ENCODE results near the gene RNPEP. TPM values are rescaled to one million over a fixed set of nuclear protein-coding genes. Genes with fewer than 3 reads are reported as not detected.

The RNPEP gene
- total and polyA plus RNA-seq, 2 of the 13 experiments (the other 11 are each of a cell fraction or from before 2014, with no cell fraction given), result 20.6 to 38.4 TPM

DNA sequence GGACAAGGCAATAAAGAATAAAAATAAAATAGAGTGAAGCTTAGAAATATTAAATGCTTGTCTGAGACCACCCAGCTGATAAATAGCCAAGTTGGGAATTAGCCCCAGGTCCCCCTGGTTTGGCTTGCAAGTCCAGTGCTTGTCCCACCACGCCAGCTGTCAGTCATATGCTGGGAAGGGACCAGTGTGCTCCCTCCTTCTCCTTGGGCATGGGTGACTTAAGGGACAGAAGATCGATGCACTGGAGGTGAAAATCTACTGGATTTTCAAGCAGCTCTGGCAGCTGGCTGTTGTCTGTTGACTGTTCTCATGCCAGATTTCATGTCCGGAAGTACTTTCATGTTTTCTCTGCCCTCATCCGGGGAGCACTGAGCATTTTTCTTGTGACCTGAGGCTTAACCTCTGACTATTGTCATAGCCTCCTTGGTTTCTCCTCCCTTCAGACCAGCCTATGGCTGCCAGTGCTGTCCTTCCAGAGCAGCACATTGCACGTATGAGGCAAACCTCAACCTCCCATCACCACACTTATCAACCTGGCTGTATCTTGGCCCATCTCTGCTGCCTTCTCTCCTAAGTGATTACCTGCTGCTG lies 48.5 kb upstream of the RNPEP start:
- no TSS peak for BruUV-seq (replicated peaks)
- Histone ChIP-seq H3K27ac (ENCODE audit: extremely low read length, insufficient read depth, low read length) (no peak overlapping the region), H3K79me2 (ENCODE audit: insufficient read depth, low read length) (no peaks in the 10 kb centered on the region), H4K20me1 (ENCODE audit: insufficient read depth, low read length) (no peaks in the 10 kb centered on the region), H3K9me3 (ENCODE audit: low read length) (no peaks in the 10 kb centered on the region), H3K27me3 (ENCODE audit: control insufficient read depth in 1 of 2, insufficient read depth in 2 of 2, low read length in 2 of 2) (no peaks in the 10 kb centered on the region; a peak in 1 of 5 replicates), H3K4me3 (replicated peaks in 1 of 3; ENCODE audit: insufficient read depth in 1 of 3, low read depth in 2 of 3, low read length in 3 of 3) (no peak overlapping the region), H3K9ac (ENCODE audit: insufficient read depth, low read depth, low read length) (no peak overlapping the region), H3K36me3 (replicated peaks in 1 of 2; ENCODE audit: control insufficient read depth in 1 of 2, insufficient read depth in 2 of 2, low read length in 2 of 2) (no peaks in the 10 kb centered on the region), H3K4me2 (ENCODE audit: low read depth, low read length) (peak overlapping the region; percentile 10; the same call in 1 of the 2 replicates), H3K4me1 (ENCODE audit: insufficient read depth, low read length) (peaks cover 15% of the 10 kb centered on the region), H2AFZ (ENCODE audit: low read length) (no peak overlapping the region)
- in situ Hi-C loops (cut with HindIII; ENCODE audit: extremely low pct_ligation_motif_present, low pct_unique_long_range_greater_than_20kb), result no loop called here
- intact Hi-C loops (cut with micrococcal nuclease; ENCODE audit: unreplicated experiment), result no loop called here
- FAIRE-seq, result no peak
- ChIA-PET POLR2A (no interaction called here), CTCF (ENCODE audit: low intra/inter-chr PET ratio, low total read pairs) (no interaction called here)
- peak; percentile 16 for DNase-seq (ENCODE audit: low spot score)
- ATAC-seq, result no peak
- WGBS (ENCODE audit: low lambda C conversion rate), result 7% methylated on average over 5 of the region's 5 CpGs
- TF ChIP-seq ZFYVE20 (CRISPR knock-in tag; IDR thresholded peaks at IDR 0.05; ENCODE audit: borderline replicate concordance, low read depth) (no peak), ETV5 (CRISPR knock-in tag; IDR thresholded peaks at IDR 0.05; ENCODE audit: borderline replicate concordance) (peak; percentile 56; the same call in 1 of the 2 replicates), ZNF263 (CRISPR knock-in tag; IDR thresholded peaks at IDR 0.05) (peak; percentile 72), GABPA (IDR thresholded peaks at IDR 0.05; ENCODE audit: low read depth, low read length) (no peak), GABPA (CRISPR knock-in tag; IDR thresholded peaks at IDR 0.05; ENCODE audit: low read depth) (peak; percentile 64), NR2F6 (IDR thresholded peaks at IDR 0.05) (peak; percentile 26; the same call in 1 of the 2 replicates), NR2F6 (CRISPR knock-in tag; IDR thresholded peaks at IDR 0.05) (peak; percentile 69), ZBTB4 (CRISPR knock-in tag; IDR thresholded peaks at IDR 0.05; ENCODE audit: borderline replicate concordance) (no peak), KDM6A (CRISPR knock-in tag; IDR thresholded peaks at IDR 0.05; ENCODE audit: low read depth) (no peak), ZNF646 (CRISPR knock-in tag; IDR thresholded peaks at IDR 0.05) (no peak)
- TF ChIP-seq, protein P1, sequence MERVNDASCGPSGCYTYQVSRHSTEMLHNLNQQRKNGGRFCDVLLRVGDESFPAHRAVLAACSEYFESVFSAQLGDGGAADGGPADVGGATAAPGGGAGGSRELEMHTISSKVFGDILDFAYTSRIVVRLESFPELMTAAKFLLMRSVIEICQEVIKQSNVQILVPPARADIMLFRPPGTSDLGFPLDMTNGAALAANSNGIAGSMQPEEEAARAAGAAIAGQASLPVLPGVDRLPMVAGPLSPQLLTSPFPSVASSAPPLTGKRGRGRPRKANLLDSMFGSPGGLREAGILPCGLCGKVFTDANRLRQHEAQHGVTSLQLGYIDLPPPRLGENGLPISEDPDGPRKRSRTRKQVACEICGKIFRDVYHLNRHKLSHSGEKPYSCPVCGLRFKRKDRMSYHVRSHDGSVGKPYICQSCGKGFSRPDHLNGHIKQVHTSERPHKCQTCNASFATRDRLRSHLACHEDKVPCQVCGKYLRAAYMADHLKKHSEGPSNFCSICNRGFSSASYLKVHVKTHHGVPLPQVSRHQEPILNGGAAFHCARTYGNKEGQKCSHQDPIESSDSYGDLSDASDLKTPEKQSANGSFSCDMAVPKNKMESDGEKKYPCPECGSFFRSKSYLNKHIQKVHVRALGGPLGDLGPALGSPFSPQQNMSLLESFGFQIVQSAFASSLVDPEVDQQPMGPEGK (CRISPR knock-in tag; IDR thresholded peaks at IDR 0.05), result no peak
- TF ChIP-seq, protein P2, sequence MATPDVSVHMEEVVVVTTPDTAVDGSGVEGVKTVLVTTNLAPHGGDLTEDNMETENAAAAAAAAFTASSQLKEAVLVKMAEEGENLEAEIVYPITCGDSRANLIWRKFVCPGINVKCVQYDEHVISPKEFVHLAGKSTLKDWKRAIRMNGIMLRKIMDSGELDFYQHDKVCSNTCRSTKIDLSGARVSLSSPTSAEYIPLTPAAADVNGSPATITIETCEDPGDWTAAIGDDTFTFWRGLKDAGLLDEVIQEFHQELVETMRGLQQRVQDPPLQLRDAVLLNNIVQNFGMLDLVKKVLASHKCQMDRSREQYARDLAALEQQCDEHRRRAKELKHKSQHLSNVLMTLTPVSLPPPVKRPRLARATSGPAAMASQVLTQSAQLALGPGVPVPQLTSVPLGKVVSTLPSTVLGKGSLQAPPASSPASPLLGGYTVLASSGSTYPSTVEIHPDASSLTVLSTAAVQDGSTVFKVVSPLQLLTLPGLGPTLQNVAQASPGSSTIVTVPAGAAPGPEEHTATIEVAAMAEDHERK (CRISPR knock-in tag; IDR thresholded peaks at IDR 0.05; ENCODE audit: low read depth), result no peak

Data from HepG2 (cell line).